Measurements from ENCODE around the gene PTPRE.

- TF ChIP-seq POLR2A (IDR thresholded peaks at IDR 0.05; ENCODE audit: borderline replicate concordance, extremely low read depth, insufficient read depth, insufficient read length) (no peak), CEBPB (IDR thresholded peaks at IDR 0.05; ENCODE audit: low read depth) (no peak), YY1 (IDR thresholded peaks at IDR 0.05; ENCODE audit: extremely low read depth, insufficient replicate concordance, low read depth, low read length) (no peak), CTCF (IDR thresholded peaks at IDR 0.05 in 2 of 3, conservative IDR thresholded peaks at IDR 0.05 in 1 of 3; ENCODE audit: borderline replicate concordance in 1 of 3, insufficient read depth in 1 of 3, low read depth in 2 of 3, low read length in 2 of 3) (no peak)
Observed at GRCh38 chr10:127968659-127969058, 61.8 kb downstream of the PTPRE start.

All from HCT116 (cell line).